PC-9 (cell line): ENCODE measurements around the gene SPATA3. TPM values are rescaled to one million over a fixed set of nuclear protein-coding genes. Genes with fewer than 3 reads are reported as not detected.
A peak's percentile ranks its signal among the peaks of the same experiment; 100 is the strongest.

Experiments
- BruUV-seq: library from RNA; stranded (reverse); fragments of 400-500 nt; replicated peaks from 2 replicates; lab custom pipeline; 2021; lab: Mats Ljungman, UMichigan
- CTCF ChIA-PET: fragments of 300-600 bp; sonication (Branson Sonifier 250); formaldehyde crosslinking; loops from one replicate; lab custom pipeline; 2022; ENCODE audit warnings: antibody characterized with exemption; lab: Charles Lee
- POLR2A ChIA-PET: fragments of 300-600 bp; sonication (Branson Sonifier 250); formaldehyde crosslinking; loops from one replicate; lab custom pipeline; 2022; ENCODE audit warnings: antibody characterized with exemption; ENCODE audit not compliant: unreplicated experiment; lab: Charles Lee
- DNase-seq, 2 experiments: peaks; one replicate each; pipeline versions ENCODE4 v3.0.0 to v3.0.0-alpha.2; 2015 to 2022; ENCODE audit warnings: mixed read lengths in 1 of 2
- H2AFZ ChIP-seq: fragments of 200-600 bp; sonication (generic); 2 replicates; pipeline ENCODE4 v1.8.1; 2017; ENCODE audit warnings: antibody characterized with exemption
- H3F3A ChIP-seq: fragments of 200-600 bp; sonication (generic); 2 replicates; pipeline ENCODE4 v1.8.1; 2017; ENCODE audit warnings: antibody characterized with exemption, mild to moderate bottlenecking, low read depth; ENCODE audit not compliant: insufficient read depth
- H3K27ac ChIP-seq: fragments of 200-600 bp; sonication (generic); 2 replicates; pipeline ENCODE4 v1.6.1; 2016; ENCODE audit warnings: mixed run types
- H3K27me3 ChIP-seq: fragments of 200-600 bp; sonication (generic); 2 replicates; pipeline ENCODE4 v1.6.1; 2016; ENCODE audit warnings: low read depth, mixed run types; ENCODE audit not compliant: insufficient read depth
- H3K36me3 ChIP-seq: fragments of 200-600 bp; sonication (generic); 2 replicates; pipeline ENCODE4 v1.6.1; 2016; ENCODE audit warnings: low read depth, mixed run types
- H3K4me1 ChIP-seq: fragments of 200-600 bp; sonication (generic); replicated peaks from 2 replicates; pipeline ENCODE4 v1.6.1; 2016; ENCODE audit warnings: mixed run types; ENCODE audit not compliant: insufficient read depth
- H3K4me2 ChIP-seq: fragments of 200-600 bp; sonication (generic); 2 replicates; pipeline ENCODE4 v1.6.1; 2017; ENCODE audit warnings: mixed run types
- H3K4me3 ChIP-seq: fragments of 200-600 bp; sonication (generic); 2 replicates; pipeline ENCODE4 v1.6.1; 2016; ENCODE audit warnings: mixed run types
- H3K79me2 ChIP-seq: fragments of 200-600 bp; sonication (generic); 2 replicates; pipeline ENCODE4 v1.6.1; 2017; ENCODE audit warnings: low read depth, mixed run types
- H3K9me2 ChIP-seq: fragments of 200-600 bp; sonication (generic); 2 replicates; pipeline ENCODE4 v1.8.1; 2017; ENCODE audit warnings: mild to moderate bottlenecking; ENCODE audit not compliant: insufficient read depth
- H3K9me3 ChIP-seq: fragments of 200-600 bp; sonication (generic); 2 replicates; pipeline ENCODE4 v1.8.1; 2016; ENCODE audit warnings: low read depth; ENCODE audit not compliant: insufficient read depth
- H4K20me1 ChIP-seq: fragments of 200-600 bp; sonication (generic); 2 replicates; pipeline ENCODE4 v1.8.1; 2017; ENCODE audit not compliant: insufficient read depth
- CTCF ChIP-seq: fragments of 200-600 bp; sonication (generic); conservative IDR thresholded peaks from 2 replicates; pipeline ENCODE4 v1.6.1; 2017; ENCODE audit warnings: mixed run types, antibody characterized with exemption, mild to moderate bottlenecking, moderate library complexity
- EZH2 ChIP-seq: fragments of 200-600 bp; sonication (generic); IDR thresholded peaks from 2 replicates; pipeline ENCODE4 v1.8.0; 2017; ENCODE audit warnings: antibody characterized with exemption, low read depth
- intact Hi-C: fragments of 100-400 bp; cut with micrococcal nuclease; formaldehyde crosslinking; loops from one replicate; pipeline ENCODE4 v1.10.0; 2022; ENCODE audit not compliant: unreplicated experiment
- total RNA-seq: library from RNA; stranded (reverse); gene quantifications from 2 replicates; pipeline ENCODE4 v1.2.3, GENCODE V29; 2021

Gene SPATA3
- total RNA-seq, 1 experiment from 2014 or later: not detected

GRCh38 chr2:231010201-231010730 is 14.3 kb downstream of the SPATA3 start:
- DNase-seq: peak in 1 of 2 experiments; percentile 56
- ChIA-PET POLR2A (no interaction called here), CTCF (no interaction called here)
- H3K4me2 ChIP-seq: no peak overlapping the region
- H3F3A ChIP-seq: no peaks in the 10 kb centered on the region
- H3K36me3 ChIP-seq: no peaks in the 10 kb centered on the region
- peaks cover 27% of the 10 kb centered on the region for H3K4me1 ChIP-seq
- BruUV-seq: no TSS peak
- intact Hi-C loops: no loop called here
- H3K79me2 ChIP-seq: no peaks in the 10 kb centered on the region
- no peak overlapping the region for H2AFZ ChIP-seq
- no peaks in the 10 kb centered on the region for H3K9me2 ChIP-seq
- H3K4me3 ChIP-seq: no peak overlapping the region
- no peaks in the 10 kb centered on the region; the same call in 1 of the 2 replicates for H3K27me3 ChIP-seq
- H3K27ac ChIP-seq: no peak overlapping the region
- H3K9me3 ChIP-seq: no peaks in the 10 kb centered on the region
- H4K20me1 ChIP-seq: no peaks in the 10 kb centered on the region
- no peak for TF ChIP-seq CTCF
- TF ChIP-seq EZH2: no peak

- Histone ChIP-seq H3K27me3 (no peaks in the 10 kb centered on the region; the same call in 1 of the 2 replicates), H3K79me2 (no peaks in the 10 kb centered on the region), H4K20me1 (no peaks in the 10 kb centered on the region), H3K9me3 (no peaks in the 10 kb centered on the region), H3K9me2 (no peaks in the 10 kb centered on the region), H3K4me3 (no peak overlapping the region), H3K27ac (no peak overlapping the region), H3K36me3 (no peaks in the 10 kb centered on the region), H3K4me2 (no peak overlapping the region), H3F3A (no peaks in the 10 kb centered on the region), H3K4me1 (peaks cover 28% of the 10 kb centered on the region), H2AFZ (no peak overlapping the region)
- intact Hi-C loops: no loop called here
- TF ChIP-seq CTCF: no peak
- TF ChIP-seq EZH2: no peak
- DNase-seq: no peak
- CTCF ChIA-PET: no interaction called here
- POLR2A ChIA-PET: interaction anchor here (0.6 kb wide), 1 partner anchor 192 kb away, joined by 3 read pairs; no protein-coding TSS in a partner anchor
- BruUV-seq: no TSS peak
These were observed 15.6 kb downstream of the SPATA3 start for GRCh38 chr2:231011526-231011925.

- Histone ChIP-seq H3K27me3 (no peaks in the 10 kb centered on the region; the same call in 1 of the 2 replicates), H3K9me3 (no peaks in the 10 kb centered on the region), H3F3A (no peaks in the 10 kb centered on the region), H4K20me1 (no peaks in the 10 kb centered on the region), H3K9me2 (no peaks in the 10 kb centered on the region), H3K27ac (no peak overlapping the region), H3K79me2 (no peaks in the 10 kb centered on the region), H3K4me3 (no peak overlapping the region), H3K4me1 (peaks cover 35% of the 10 kb centered on the region), H3K36me3 (no peaks in the 10 kb centered on the region), H3K4me2 (no peak overlapping the region), H2AFZ (no peak overlapping the region)
- BruUV-seq: no TSS peak
- DNase-seq: no peak
- ChIA-PET POLR2A (interaction anchor here (0.6 kb wide), 1 partner anchor 193 kb away, joined by 3 read pairs; no protein-coding TSS in a partner anchor), CTCF (no interaction called here)
- TF ChIP-seq EZH2: no peak
- no peak for TF ChIP-seq CTCF
- intact Hi-C loops: no loop called here
These were observed 16.5 kb downstream of the SPATA3 start for GRCh38 chr2:231012463-231012862.
